Prostate gland (tissue), 2 donors: ENCODE data around the gene ITIH6.

Source experiments
- POLR2A ChIP-seq: fragments of 450-650 bp; IDR thresholded peaks from one replicate; pipeline ENCODE4 v1.6.1; 2016; ENCODE audit warnings: antibody characterized with exemption, mild to moderate bottlenecking
- POLR2AphosphoS5 ChIP-seq: sonication (generic); formaldehyde crosslinking; IDR thresholded peaks from one replicate; pipeline ENCODE4 v1.6.1; 2017; ENCODE audit warnings: antibody characterized with exemption
- TF ChIP-seq, protein P1 (sequence below), 4 experiments: fragments of 200-600 bp in 2 of 4; fragments of 450-650 bp in 2 of 4; sonication (generic) in 2 of 4; IDR thresholded peaks; 1 replicate in 3 of 4; 2 replicates in 1 of 4; pipeline ENCODE4 v1.5.1; 2016 to 2019; ENCODE audit warnings: antibody characterized with exemption in 4 of 4, mild to moderate bottlenecking in 2 of 4, moderate library complexity in 2 of 4

DNA sequence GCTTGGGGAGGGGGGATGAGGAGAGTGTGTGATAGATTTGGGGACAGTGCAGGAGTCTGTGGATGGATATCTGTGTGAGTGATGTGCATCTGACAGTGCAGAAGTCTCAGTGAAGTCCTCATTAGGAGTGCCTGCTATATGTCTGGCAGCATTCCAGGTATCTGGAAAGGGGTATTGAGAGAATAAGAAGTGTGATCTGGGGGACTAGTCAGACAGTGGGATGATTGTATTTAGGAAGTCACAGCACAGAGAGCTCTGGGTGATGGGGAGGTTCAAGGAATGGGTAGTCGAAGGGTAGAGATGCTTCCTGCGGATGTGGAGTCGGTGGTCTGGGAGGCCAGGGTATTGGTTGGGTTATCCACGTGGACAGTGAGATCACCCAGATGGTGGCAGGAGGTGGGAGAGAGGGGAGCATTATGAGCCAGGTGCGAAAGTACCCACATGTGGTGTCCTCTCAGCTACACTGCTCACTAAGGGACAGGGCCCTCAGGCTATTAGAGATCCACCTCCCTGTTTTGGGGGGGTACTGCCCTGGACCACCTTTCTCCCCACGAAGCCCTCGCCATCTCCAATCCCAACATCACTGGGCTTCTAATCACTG is 19.3 kb upstream of the ITIH6 start:
- TF ChIP-seq, protein P1, sequence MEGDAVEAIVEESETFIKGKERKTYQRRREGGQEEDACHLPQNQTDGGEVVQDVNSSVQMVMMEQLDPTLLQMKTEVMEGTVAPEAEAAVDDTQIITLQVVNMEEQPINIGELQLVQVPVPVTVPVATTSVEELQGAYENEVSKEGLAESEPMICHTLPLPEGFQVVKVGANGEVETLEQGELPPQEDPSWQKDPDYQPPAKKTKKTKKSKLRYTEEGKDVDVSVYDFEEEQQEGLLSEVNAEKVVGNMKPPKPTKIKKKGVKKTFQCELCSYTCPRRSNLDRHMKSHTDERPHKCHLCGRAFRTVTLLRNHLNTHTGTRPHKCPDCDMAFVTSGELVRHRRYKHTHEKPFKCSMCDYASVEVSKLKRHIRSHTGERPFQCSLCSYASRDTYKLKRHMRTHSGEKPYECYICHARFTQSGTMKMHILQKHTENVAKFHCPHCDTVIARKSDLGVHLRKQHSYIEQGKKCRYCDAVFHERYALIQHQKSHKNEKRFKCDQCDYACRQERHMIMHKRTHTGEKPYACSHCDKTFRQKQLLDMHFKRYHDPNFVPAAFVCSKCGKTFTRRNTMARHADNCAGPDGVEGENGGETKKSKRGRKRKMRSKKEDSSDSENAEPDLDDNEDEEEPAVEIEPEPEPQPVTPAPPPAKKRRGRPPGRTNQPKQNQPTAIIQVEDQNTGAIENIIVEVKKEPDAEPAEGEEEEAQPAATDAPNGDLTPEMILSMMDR (IDR thresholded peaks at IDR 0.05) = no peak
- TF ChIP-seq POLR2A (no peak), POLR2AphosphoS5 (no peak)
